LNCaP clone FGC (cell line): Measurements from ENCODE around the gene ZNF496.

Source experiments
- DNase-seq: peaks from one replicate; pipeline ENCODE4 v3.0.0-alpha.2; 2011; ENCODE audit warnings: low read depth
- H3K4me3 ChIP-seq: 2 replicates; pipeline ENCODE4 v1.5.1; 2011; ENCODE audit warnings: mild to moderate bottlenecking, low read depth, low read length, control low read depth
- CTCF ChIP-seq: IDR thresholded peaks from 2 replicates; pipeline ENCODE4 v1.5.1; 2012; ENCODE audit warnings: mild to moderate bottlenecking; ENCODE audit not compliant: control insufficient read depth, insufficient read depth; ENCODE audit errors: extremely low read depth

Gene ZNF496

GRCh38 chr1:247334378-247335133, 2.9 kb upstream of the ZNF496 start:
- TF ChIP-seq CTCF, result no peak
- H3K4me3 ChIP-seq, result no peak overlapping the region
- no peak for DNase-seq

- DNase-seq, result no peak
- no peak for TF ChIP-seq CTCF
- peak overlapping the region; percentile 86 for H3K4me3 ChIP-seq
Measured at GRCh38 chr1:247332623-247333361, 1.1 kb upstream of the ZNF496 start.

GRCh38 chr1:247332215-247332622, 552 bp upstream of the ZNF496 start:
- no peak for DNase-seq
- 0 out of 2 replicates have a peak, but pooled peaks have one; percentile 9 for TF ChIP-seq CTCF
- H3K4me3 ChIP-seq, result peak overlapping the region; percentile 86

GRCh38 chr1:247331172-247331524, 519 bp downstream of the ZNF496 start:
- no peak for TF ChIP-seq CTCF
- DNase-seq, result peak; percentile 47

GRCh38 chr1:247330548-247331171, 1.0 kb downstream of the ZNF496 start:
- peak overlapping the region; percentile 86 for H3K4me3 ChIP-seq
- TF ChIP-seq CTCF, result no peak
- no peak for DNase-seq

More at GRCh38 chr1:247331172-247331524, 519 bp downstream of the ZNF496 start:
- H3K4me3 ChIP-seq, result peak overlapping the region; percentile 86

- no peak for DNase-seq
- no peak for TF ChIP-seq CTCF
- no peak overlapping the region for H3K4me3 ChIP-seq
Measured at GRCh38 chr1:247329097-247329617, 2.5 kb downstream of the ZNF496 start.
